Keratinocyte (primary cell): ENCODE measurements around the gene GRIN3B. TPM values are rescaled to one million over a fixed set of nuclear protein-coding genes. Genes with fewer than 3 reads are reported as not detected.

ENCODE experiments used
- DNase-seq: peaks from one replicate; pipeline ENCODE4 v3.0.0-alpha.2; 2011; ENCODE audit warnings: low read depth, missing footprints, low spot score
- FAIRE-seq: peaks from 2 replicates; lab custom pipeline; 2011; peaks lifted over from hg19 to GRCh38; lab: Jason Lieb, UNC
- H2AFZ ChIP-seq: 2 replicates; pipeline ENCODE4 v1.6.0; 2012; ENCODE audit warnings: low read length, control low read depth, inconsistent platforms; ENCODE audit not compliant: control insufficient read depth
- H3K27ac ChIP-seq: 2 replicates; pipeline ENCODE4 v1.5.1; 2011; ENCODE audit warnings: low read length; ENCODE audit not compliant: control insufficient read depth, insufficient read depth
- H3K27me3 ChIP-seq: 3 replicates; pipeline ENCODE4 v1.6.0; 2011; ENCODE audit warnings: low read length; ENCODE audit not compliant: control insufficient read depth, insufficient read depth; ENCODE audit errors: extremely low read depth
- H3K36me3 ChIP-seq, 2 experiments: 2 replicates in 1 of 2; 3 replicates in 1 of 2; pipeline ENCODE4 v1.5.1; 2011; ENCODE audit warnings: low read length in 2 of 2, mild to moderate bottlenecking in 1 of 2; ENCODE audit not compliant: control insufficient read depth in 2 of 2, insufficient read depth in 2 of 2; ENCODE audit errors: extremely low read depth in 1 of 2
- H3K4me1 ChIP-seq: 3 replicates; pipeline ENCODE4 v1.5.1; 2011; ENCODE audit warnings: low read length; ENCODE audit not compliant: control insufficient read depth, insufficient read depth; ENCODE audit errors: extremely low read depth
- H3K4me2 ChIP-seq: 3 replicates; pipeline ENCODE4 v1.6.0; 2011; ENCODE audit warnings: low read depth, low read length; ENCODE audit not compliant: control insufficient read depth, insufficient read depth; ENCODE audit errors: extremely low read depth
- H3K4me3 ChIP-seq, 3 experiments: fragments of 200-600 bp in 1 of 3; sonication (generic) in 1 of 3; 2 replicates in 2 of 3; 3 replicates in 1 of 3; pipeline ENCODE4 v1.5.1; 2011 to 2016; ENCODE audit warnings: low read length in 3 of 3, mild to moderate bottlenecking in 3 of 3, control low read depth in 2 of 3, inconsistent platforms in 1 of 3, low read depth in 1 of 3, mixed read lengths in 1 of 3, mixed run types in 1 of 3, moderate library complexity in 1 of 3; ENCODE audit not compliant: control insufficient read depth in 2 of 3, insufficient read depth in 2 of 3; ENCODE audit errors: extremely low read depth in 1 of 3
- H3K79me2 ChIP-seq: 2 replicates; pipeline ENCODE4 v1.6.0; 2012; ENCODE audit warnings: low read length; ENCODE audit not compliant: control insufficient read depth, insufficient read depth
- H3K9ac ChIP-seq: 3 replicates; pipeline ENCODE4 v1.6.0; 2011; ENCODE audit warnings: low read length; ENCODE audit not compliant: control insufficient read depth, insufficient read depth; ENCODE audit errors: extremely low read depth
- H3K9me1 ChIP-seq: 3 replicates; pipeline ENCODE4 v1.6.0; 2011; ENCODE audit warnings: low read length; ENCODE audit not compliant: control insufficient read depth, insufficient read depth; ENCODE audit errors: extremely low read depth
- H3K9me3 ChIP-seq: 2 replicates; pipeline ENCODE4 v1.5.1; 2012; ENCODE audit warnings: low read depth, low read length; ENCODE audit not compliant: control insufficient read depth
- H4K20me1 ChIP-seq: 3 replicates; pipeline ENCODE4 v1.6.0; 2011; ENCODE audit warnings: low read length; ENCODE audit not compliant: control insufficient read depth, insufficient read depth; ENCODE audit errors: extremely low read depth
- EZH2 ChIP-seq: IDR thresholded peaks from one replicate; pipeline ENCODE4 v1.6.1; 2012; ENCODE audit warnings: inconsistent platforms, mild to moderate bottlenecking, low read length, moderate library complexity
- dilution Hi-C: fragments of 300-500 bp; cut with MboI; formaldehyde crosslinking; loops from one replicate; pipeline ENCODE4 v1.7.0; 2020; ENCODE audit warnings: low sequenced_read_pairs; ENCODE audit not compliant: extremely low pct_ligation_motif_present
- polyA plus RNA-seq, 5 experiments: library from polyadenylated mRNA; depleted of rRNA in 3 of 5; stranded (reverse) in 3 of 5; stranded (forward) in 1 of 5; unstranded in 1 of 5; fragments of >200 nt; gene quantifications; 1 replicate in 1 of 5; 2 replicates in 3 of 5; 3 replicates in 1 of 5; pipeline versions ENCODE4 v1.2.1 to v1.2.3, GENCODE V29; 2011 to 2012; ENCODE audit warnings: missing spikeins in 2 of 5, low read depth in 1 of 5, low replicate concordance in 1 of 5
- TF ChIP-seq, protein P1 (sequence below), 3 experiments: IDR thresholded peaks in 1 of 3; conservative IDR thresholded peaks in 1 of 3; optimal IDR thresholded peaks in 1 of 3; 2 replicates in 2 of 3; 3 replicates in 1 of 3; pipeline versions ENCODE3 to v1.5.1; 2011; ENCODE audit warnings: low read length in 3 of 3, mild to moderate bottlenecking in 3 of 3, moderate library complexity in 2 of 3, control low read depth in 1 of 3, inconsistent platforms in 1 of 3; ENCODE audit not compliant: insufficient read depth in 2 of 3; ENCODE audit errors: extremely low read depth in 1 of 3

The GRIN3B gene
- polyA plus RNA-seq, 1 donor (not counting 4 experiments of a cell fraction or from before 2014, with no cell fraction given), result 0.20 TPM

- Histone ChIP-seq H3K9me1 (peaks cover 4% of the 10 kb centered on the region), H3K27me3 (no peaks in the 10 kb centered on the region), H3K27ac (no peak overlapping the region), H3K79me2 (peaks cover 54% of the 10 kb centered on the region), H3K4me3 (no peak overlapping the region), H2AFZ (no peak overlapping the region), H3K9me3 (no peaks in the 10 kb centered on the region), H4K20me1 (peaks cover 26% of the 10 kb centered on the region), H3K36me3 (peaks cover 9 to 17% of the 10 kb centered on the region in 2 experiments), H3K4me1 (peaks cover 27% of the 10 kb centered on the region), H3K9ac (no peak overlapping the region), H3K4me2 (no peak overlapping the region)
- TF ChIP-seq, protein P1, sequence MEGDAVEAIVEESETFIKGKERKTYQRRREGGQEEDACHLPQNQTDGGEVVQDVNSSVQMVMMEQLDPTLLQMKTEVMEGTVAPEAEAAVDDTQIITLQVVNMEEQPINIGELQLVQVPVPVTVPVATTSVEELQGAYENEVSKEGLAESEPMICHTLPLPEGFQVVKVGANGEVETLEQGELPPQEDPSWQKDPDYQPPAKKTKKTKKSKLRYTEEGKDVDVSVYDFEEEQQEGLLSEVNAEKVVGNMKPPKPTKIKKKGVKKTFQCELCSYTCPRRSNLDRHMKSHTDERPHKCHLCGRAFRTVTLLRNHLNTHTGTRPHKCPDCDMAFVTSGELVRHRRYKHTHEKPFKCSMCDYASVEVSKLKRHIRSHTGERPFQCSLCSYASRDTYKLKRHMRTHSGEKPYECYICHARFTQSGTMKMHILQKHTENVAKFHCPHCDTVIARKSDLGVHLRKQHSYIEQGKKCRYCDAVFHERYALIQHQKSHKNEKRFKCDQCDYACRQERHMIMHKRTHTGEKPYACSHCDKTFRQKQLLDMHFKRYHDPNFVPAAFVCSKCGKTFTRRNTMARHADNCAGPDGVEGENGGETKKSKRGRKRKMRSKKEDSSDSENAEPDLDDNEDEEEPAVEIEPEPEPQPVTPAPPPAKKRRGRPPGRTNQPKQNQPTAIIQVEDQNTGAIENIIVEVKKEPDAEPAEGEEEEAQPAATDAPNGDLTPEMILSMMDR (optimal IDR thresholded peaks at IDR 0.05 in 1 of 3, IDR thresholded peaks at IDR 0.05 in 1 of 3, conservative IDR thresholded peaks at IDR 0.05 in 1 of 3; ENCODE audit: extremely low read depth in 1 of 3, insufficient read depth in 2 of 3, low read length in 3 of 3), result no peak
- TF ChIP-seq EZH2, result no peak
- DNase-seq (no peak), FAIRE-seq (no peak)
- dilution Hi-C loops, result no loop called here
Measured at GRCh38 chr19:1013218-1013617, 13.0 kb downstream of the GRIN3B start.

- Histone ChIP-seq H3K4me2 (no peak overlapping the region), H2AFZ (no peak overlapping the region), H3K27ac (no peak overlapping the region), H3K4me1 (peaks cover 33% of the 10 kb centered on the region), H3K79me2 (peaks cover 66% of the 10 kb centered on the region), H3K9me1 (peaks cover 4% of the 10 kb centered on the region), H4K20me1 (peaks cover 26% of the 10 kb centered on the region), H3K9ac (no peak overlapping the region), H3K4me3 (no peak overlapping the region), H3K27me3 (no peaks in the 10 kb centered on the region), H3K9me3 (no peaks in the 10 kb centered on the region), H3K36me3 (peaks cover 7 to 17% of the 10 kb centered on the region in 2 experiments)
- DNase-seq (no peak), FAIRE-seq (no peak)
- TF ChIP-seq EZH2, result no peak
- TF ChIP-seq, protein P1 (optimal IDR thresholded peaks at IDR 0.05 in 1 of 3, IDR thresholded peaks at IDR 0.05 in 1 of 3, conservative IDR thresholded peaks at IDR 0.05 in 1 of 3; ENCODE audit: extremely low read depth in 1 of 3, insufficient read depth in 2 of 3, low read length in 3 of 3), result no peak
- dilution Hi-C loops, result no loop called here
Measured at GRCh38 chr19:1014161-1015060, 14.2 kb downstream of the GRIN3B start.
